HL-60 (cell line): ENCODE results near the gene PTPRN2.

ENCODE experiments used
- DNase-seq, 2 experiments: peaks; one replicate each; pipeline ENCODE4 v3.0.0-alpha.2; 2010 to 2020; ENCODE audit warnings: low read depth in 1 of 2, low spot score in 1 of 2
- H3K27ac ChIP-seq: fragments of 250-450 bp; sonication (Bioruptor Pico); replicated peaks from 2 replicates; pipeline ENCODE4 v1.5.1; 2020; ENCODE audit warnings: mild to moderate bottlenecking, moderate library complexity
- H3K27me3 ChIP-seq: fragments of 250-450 bp; sonication (Bioruptor Pico); 2 replicates; pipeline ENCODE4 v1.5.1; 2021; ENCODE audit warnings: mild to moderate bottlenecking, moderate library complexity; ENCODE audit not compliant: insufficient read depth, poor library complexity, severe bottlenecking
- H3K4me3 ChIP-seq: replicated peaks from 2 replicates; pipeline ENCODE4 v1.5.1; 2011; ENCODE audit warnings: mild to moderate bottlenecking, control low read depth, low read length; ENCODE audit not compliant: insufficient read depth
- CTCF ChIP-seq: IDR thresholded peaks from one replicate; pipeline ENCODE4 v1.5.1; 2011; ENCODE audit warnings: low read length, control low read depth, inconsistent platforms; ENCODE audit not compliant: insufficient read depth
- GABPA ChIP-seq: IDR thresholded peaks from 2 replicates; pipeline ENCODE4 v1.6.1; 2012; ENCODE audit warnings: low read depth
- POLR2AphosphoS5 ChIP-seq: IDR thresholded peaks from 2 replicates; pipeline ENCODE4 v1.6.1; 2012; ENCODE audit warnings: low read depth
- REST ChIP-seq: IDR thresholded peaks from 2 replicates; pipeline ENCODE4 v1.6.1; 2012; ENCODE audit warnings: low read depth; ENCODE audit not compliant: insufficient replicate concordance
- SPI1 ChIP-seq: IDR thresholded peaks from 2 replicates; pipeline ENCODE4 v1.6.1; 2012; ENCODE audit warnings: low read depth, mild to moderate bottlenecking, borderline replicate concordance

Gene PTPRN2

GRCh38 chr7:157998884-157999552 is 588.6 kb downstream of the PTPRN2 start:
- Histone ChIP-seq H3K27me3 (no peaks in the 10 kb centered on the region), H3K27ac (no peak overlapping the region)
- no peak for DNase-seq

GRCh38 chr7:157997471-157997870 is 590.2 kb downstream of the PTPRN2 start:
- Histone ChIP-seq H3K4me3 (no peak overlapping the region), H3K27me3 (no peaks in the 10 kb centered on the region), H3K27ac (no peak overlapping the region)
- no peak for DNase-seq
- TF ChIP-seq CTCF: no peak
- TF ChIP-seq GABPA: no peak
- TF ChIP-seq SPI1: no peak
- no peak for TF ChIP-seq POLR2AphosphoS5
- TF ChIP-seq REST: no peak

More at GRCh38 chr7:157998884-157999552, 588.6 kb downstream of the PTPRN2 start:
- no peak overlapping the region for H3K4me3 ChIP-seq
- TF ChIP-seq POLR2AphosphoS5 (no peak), SPI1 (no peak), REST (no peak), GABPA (no peak), CTCF (no peak)

- Histone ChIP-seq H3K4me3 (no peak overlapping the region), H3K27me3 (no peaks in the 10 kb centered on the region), H3K27ac (no peak overlapping the region)
- no peak for DNase-seq
- TF ChIP-seq GABPA: no peak
- TF ChIP-seq CTCF: no peak
- no peak for TF ChIP-seq POLR2AphosphoS5
- no peak for TF ChIP-seq SPI1
- TF ChIP-seq REST: no peak
Measured at GRCh38 chr7:157997080-157997440, 590.6 kb downstream of the PTPRN2 start.
